PC-3 (cell line): ENCODE data around the gene C1orf53.

Source experiments
- EZH2 ChIP-seq: fragments of 300-600 bp; sonication (generic); IDR thresholded peaks from one replicate; pipeline ENCODE4 v1.6.1; 2017; ENCODE audit warnings: antibody characterized with exemption, mild to moderate bottlenecking, low read length; ENCODE audit not compliant: unreplicated experiment
- TF ChIP-seq, protein P1 (sequence below): fragments of 300-600 bp; sonication (generic); conservative IDR thresholded peaks from 2 replicates; pipeline ENCODE4 v1.5.1; 2017; ENCODE audit warnings: antibody characterized with exemption, low read depth, mild to moderate bottlenecking, low read length

DNA sequence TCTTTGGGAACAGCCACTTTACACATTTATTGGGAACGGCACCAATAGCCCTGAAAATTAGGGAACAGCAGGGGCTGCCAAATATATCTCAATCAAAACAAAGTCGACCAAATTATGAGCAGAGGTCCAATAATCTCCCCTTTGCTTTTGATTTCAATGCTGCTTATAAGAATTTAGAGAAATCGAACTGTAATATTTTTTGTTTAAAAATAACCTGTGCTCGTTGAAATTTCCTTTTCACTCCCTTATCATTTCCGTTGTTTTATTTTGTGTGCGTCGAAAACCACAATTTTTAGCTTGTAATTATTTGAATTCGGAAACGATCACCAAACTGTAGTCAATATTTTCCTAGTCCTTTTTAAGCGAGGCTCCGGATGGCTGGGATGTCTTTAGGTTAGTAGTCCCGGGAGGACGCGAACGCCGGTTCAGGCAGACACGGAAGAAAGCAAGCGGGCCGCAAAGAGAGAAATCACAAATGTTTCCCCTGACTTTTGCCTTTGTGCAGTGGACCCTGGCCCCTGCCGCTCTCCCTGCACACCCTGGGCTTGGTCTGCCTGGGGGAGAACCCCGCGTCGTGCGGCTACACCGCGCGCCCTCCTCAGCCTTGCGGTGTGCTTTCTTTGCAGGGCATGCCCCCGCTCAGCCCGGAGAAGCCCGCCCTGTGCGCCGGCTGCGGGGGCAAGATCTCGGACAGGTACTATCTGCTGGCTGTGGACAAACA lies 17.1 kb downstream of the C1orf53 start:
- TF ChIP-seq, protein P1, sequence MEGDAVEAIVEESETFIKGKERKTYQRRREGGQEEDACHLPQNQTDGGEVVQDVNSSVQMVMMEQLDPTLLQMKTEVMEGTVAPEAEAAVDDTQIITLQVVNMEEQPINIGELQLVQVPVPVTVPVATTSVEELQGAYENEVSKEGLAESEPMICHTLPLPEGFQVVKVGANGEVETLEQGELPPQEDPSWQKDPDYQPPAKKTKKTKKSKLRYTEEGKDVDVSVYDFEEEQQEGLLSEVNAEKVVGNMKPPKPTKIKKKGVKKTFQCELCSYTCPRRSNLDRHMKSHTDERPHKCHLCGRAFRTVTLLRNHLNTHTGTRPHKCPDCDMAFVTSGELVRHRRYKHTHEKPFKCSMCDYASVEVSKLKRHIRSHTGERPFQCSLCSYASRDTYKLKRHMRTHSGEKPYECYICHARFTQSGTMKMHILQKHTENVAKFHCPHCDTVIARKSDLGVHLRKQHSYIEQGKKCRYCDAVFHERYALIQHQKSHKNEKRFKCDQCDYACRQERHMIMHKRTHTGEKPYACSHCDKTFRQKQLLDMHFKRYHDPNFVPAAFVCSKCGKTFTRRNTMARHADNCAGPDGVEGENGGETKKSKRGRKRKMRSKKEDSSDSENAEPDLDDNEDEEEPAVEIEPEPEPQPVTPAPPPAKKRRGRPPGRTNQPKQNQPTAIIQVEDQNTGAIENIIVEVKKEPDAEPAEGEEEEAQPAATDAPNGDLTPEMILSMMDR = no peak
- no peak for TF ChIP-seq EZH2
